Measurements from ENCODE around the gene MLF1. TPM values are rescaled to one million over a fixed set of nuclear protein-coding genes. Genes with fewer than 3 reads are reported as not detected.

Gene MLF1
- polyA plus RNA-seq, 1 donor from 2014 or later = 55.9 TPM

GRCh38 chr3:158569794-158570193, 1.2 kb upstream of the MLF1 start:
- H3K4me2 ChIP-seq (ENCODE audit: low read length) = no peak overlapping the region
- no peaks in the 10 kb centered on the region for H3K27me3 ChIP-seq (ENCODE audit: insufficient read depth, low read depth, low read length)
- no peak overlapping the region for H3K9ac ChIP-seq (ENCODE audit: low read length)
- H3K27ac ChIP-seq (ENCODE audit: low read length) = no peak overlapping the region
- no peaks in the 10 kb centered on the region for H3K9me2 ChIP-seq (ENCODE audit: insufficient read depth, low read length)
- H3K9me3 ChIP-seq (ENCODE audit: low read length) = no peaks in the 10 kb centered on the region
- no peak overlapping the region for H3K4me3 ChIP-seq (ENCODE audit: low read length)
- H3K36me3 ChIP-seq (ENCODE audit: insufficient read depth, low read length) = no peaks in the 10 kb centered on the region
- H3F3A ChIP-seq (ENCODE audit: insufficient read depth, low read length, poor library complexity, severe bottlenecking) = no peaks in the 10 kb centered on the region
- H3K79me2 ChIP-seq (replicated peaks; ENCODE audit: insufficient read depth, low read length) = no peaks in the 10 kb centered on the region
- H4K20me1 ChIP-seq (ENCODE audit: insufficient read depth) = no peaks in the 10 kb centered on the region
- TF ChIP-seq MXI1 (conservative IDR thresholded peaks at IDR 0.05; ENCODE audit: poor library complexity, severe bottlenecking) (no peak), TAF1 (IDR thresholded peaks at IDR 0.05; ENCODE audit: low read depth) (no peak), CTCF (IDR thresholded peaks at IDR 0.05; ENCODE audit: poor library complexity, severe bottlenecking) (no peak), EZH2 (IDR thresholded peaks at IDR 0.05; ENCODE audit: borderline replicate concordance, insufficient read depth, low read length, poor library complexity, severe bottlenecking) (no peak), EP300 (conservative IDR thresholded peaks at IDR 0.05; ENCODE audit: poor library complexity, severe bottlenecking) (no peak), SMC3 (conservative IDR thresholded peaks at IDR 0.05; ENCODE audit: poor library complexity) (no peak), POLR2AphosphoS5 (IDR thresholded peaks at IDR 0.05) (no peak), REST (IDR thresholded peaks at IDR 0.05; ENCODE audit: borderline replicate concordance) (no peak), RAD21 (conservative IDR thresholded peaks at IDR 0.05) (no peak)
- no peak overlapping the region for H2AFZ ChIP-seq (ENCODE audit: low read depth, low read length)

- H4K20me1 ChIP-seq (ENCODE audit: insufficient read depth) = no peaks in the 10 kb centered on the region
- H3K4me3 ChIP-seq (ENCODE audit: low read length) = peak overlapping the region; percentile 79
- TF ChIP-seq EZH2 (IDR thresholded peaks at IDR 0.05; ENCODE audit: borderline replicate concordance, insufficient read depth, low read length, poor library complexity, severe bottlenecking) (no peak), EP300 (conservative IDR thresholded peaks at IDR 0.05; ENCODE audit: poor library complexity, severe bottlenecking) (no peak), RAD21 (conservative IDR thresholded peaks at IDR 0.05) (no peak)
- no peaks in the 10 kb centered on the region for H3F3A ChIP-seq (ENCODE audit: insufficient read depth, low read length, poor library complexity, severe bottlenecking)
- no peaks in the 10 kb centered on the region for H3K79me2 ChIP-seq (replicated peaks; ENCODE audit: insufficient read depth, low read length)
- H3K4me2 ChIP-seq (ENCODE audit: low read length) = no peak overlapping the region
- no peaks in the 10 kb centered on the region for H3K9me3 ChIP-seq (ENCODE audit: low read length)
- no peak overlapping the region for H3K9ac ChIP-seq (ENCODE audit: low read length)
- H3K9me2 ChIP-seq (ENCODE audit: insufficient read depth, low read length) = no peaks in the 10 kb centered on the region
- H3K27ac ChIP-seq (ENCODE audit: low read length) = no peak overlapping the region
- H3K36me3 ChIP-seq (ENCODE audit: insufficient read depth, low read length) = no peaks in the 10 kb centered on the region
- H3K27me3 ChIP-seq (ENCODE audit: insufficient read depth, low read depth, low read length) = no peaks in the 10 kb centered on the region
- no peak overlapping the region for H2AFZ ChIP-seq (ENCODE audit: low read depth, low read length)
These were observed 1.2 kb downstream of the MLF1 start for GRCh38 chr3:158571969-158572765.
